ENCODE results near the gene CLP1.

DNA sequence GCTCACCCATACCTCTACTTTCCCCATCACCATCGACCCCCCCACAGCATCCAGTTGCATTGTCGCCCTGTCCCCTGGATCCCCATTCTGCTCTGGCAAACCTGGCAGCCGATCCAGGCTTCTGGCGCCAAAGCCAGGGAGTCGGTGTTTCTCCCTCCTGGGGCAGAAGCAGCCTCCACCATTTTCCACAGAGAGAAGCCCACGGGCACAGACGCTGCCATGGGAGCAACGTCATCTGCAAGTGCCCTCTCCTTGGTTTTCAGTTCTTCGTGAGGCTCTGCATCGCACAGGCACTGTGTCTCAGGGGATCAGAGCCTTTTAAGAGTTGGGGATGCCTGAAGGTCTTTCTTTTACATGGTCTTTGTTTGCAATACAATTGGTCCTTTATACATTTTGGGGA, 10.2 kb upstream of the CLP1 start:
- TF ChIP-seq, protein P1, sequence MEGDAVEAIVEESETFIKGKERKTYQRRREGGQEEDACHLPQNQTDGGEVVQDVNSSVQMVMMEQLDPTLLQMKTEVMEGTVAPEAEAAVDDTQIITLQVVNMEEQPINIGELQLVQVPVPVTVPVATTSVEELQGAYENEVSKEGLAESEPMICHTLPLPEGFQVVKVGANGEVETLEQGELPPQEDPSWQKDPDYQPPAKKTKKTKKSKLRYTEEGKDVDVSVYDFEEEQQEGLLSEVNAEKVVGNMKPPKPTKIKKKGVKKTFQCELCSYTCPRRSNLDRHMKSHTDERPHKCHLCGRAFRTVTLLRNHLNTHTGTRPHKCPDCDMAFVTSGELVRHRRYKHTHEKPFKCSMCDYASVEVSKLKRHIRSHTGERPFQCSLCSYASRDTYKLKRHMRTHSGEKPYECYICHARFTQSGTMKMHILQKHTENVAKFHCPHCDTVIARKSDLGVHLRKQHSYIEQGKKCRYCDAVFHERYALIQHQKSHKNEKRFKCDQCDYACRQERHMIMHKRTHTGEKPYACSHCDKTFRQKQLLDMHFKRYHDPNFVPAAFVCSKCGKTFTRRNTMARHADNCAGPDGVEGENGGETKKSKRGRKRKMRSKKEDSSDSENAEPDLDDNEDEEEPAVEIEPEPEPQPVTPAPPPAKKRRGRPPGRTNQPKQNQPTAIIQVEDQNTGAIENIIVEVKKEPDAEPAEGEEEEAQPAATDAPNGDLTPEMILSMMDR (IDR thresholded peaks at IDR 0.05), result no peak
- TF ChIP-seq POLR2A (IDR thresholded peaks at IDR 0.05) (no peak), EP300 (IDR thresholded peaks at IDR 0.05) (no peak)

Data from tibial nerve (tissue), 4 donors.